Subcutaneous adipose tissue (tissue), 4 donors: ENCODE measurements around the gene ANKLE2. TPM values are rescaled to one million over a fixed set of nuclear protein-coding genes. Genes with fewer than 3 reads are reported as not detected.

Source experiments
- total RNA-seq, 4 donors: library from RNA; depleted of rRNA; stranded (reverse); fragments of >200 nt; gene quantifications; one replicate each; pipeline ENCODE4 v1.1.0, GENCODE V29; 2016
- TF ChIP-seq, protein P1 (sequence below): fragments of 450-650 bp; IDR thresholded peaks from one replicate; pipeline ENCODE4 v1.5.1; 2016; ENCODE audit warnings: low read depth, mild to moderate bottlenecking, control low read depth, antibody characterized with exemption, moderate library complexity

The ANKLE2 gene
- total RNA-seq, 4 donors from 2014 or later: 66.0 to 77.2 (median 75.4) TPM

DNA sequence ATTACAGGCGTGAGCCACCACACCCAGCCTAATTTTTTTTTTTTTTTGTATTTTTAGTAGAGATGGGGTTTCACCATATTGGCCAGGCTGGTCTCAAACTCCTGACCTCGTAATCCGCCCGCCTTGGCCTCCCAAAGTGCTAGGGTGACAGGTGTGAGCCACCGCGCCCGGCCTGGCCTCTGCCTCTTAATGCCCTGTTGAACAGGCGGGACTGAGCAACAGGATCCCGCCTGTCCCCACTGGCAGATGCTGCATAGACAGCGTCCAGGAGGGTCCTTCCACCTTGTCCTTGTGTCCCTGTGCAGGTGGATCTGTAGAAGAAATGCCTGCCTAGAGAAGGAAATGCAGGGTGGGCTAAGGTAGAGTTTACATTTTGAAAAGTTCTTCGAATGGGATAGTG, 45.3 kb downstream of the ANKLE2 start:
- TF ChIP-seq, protein P1, sequence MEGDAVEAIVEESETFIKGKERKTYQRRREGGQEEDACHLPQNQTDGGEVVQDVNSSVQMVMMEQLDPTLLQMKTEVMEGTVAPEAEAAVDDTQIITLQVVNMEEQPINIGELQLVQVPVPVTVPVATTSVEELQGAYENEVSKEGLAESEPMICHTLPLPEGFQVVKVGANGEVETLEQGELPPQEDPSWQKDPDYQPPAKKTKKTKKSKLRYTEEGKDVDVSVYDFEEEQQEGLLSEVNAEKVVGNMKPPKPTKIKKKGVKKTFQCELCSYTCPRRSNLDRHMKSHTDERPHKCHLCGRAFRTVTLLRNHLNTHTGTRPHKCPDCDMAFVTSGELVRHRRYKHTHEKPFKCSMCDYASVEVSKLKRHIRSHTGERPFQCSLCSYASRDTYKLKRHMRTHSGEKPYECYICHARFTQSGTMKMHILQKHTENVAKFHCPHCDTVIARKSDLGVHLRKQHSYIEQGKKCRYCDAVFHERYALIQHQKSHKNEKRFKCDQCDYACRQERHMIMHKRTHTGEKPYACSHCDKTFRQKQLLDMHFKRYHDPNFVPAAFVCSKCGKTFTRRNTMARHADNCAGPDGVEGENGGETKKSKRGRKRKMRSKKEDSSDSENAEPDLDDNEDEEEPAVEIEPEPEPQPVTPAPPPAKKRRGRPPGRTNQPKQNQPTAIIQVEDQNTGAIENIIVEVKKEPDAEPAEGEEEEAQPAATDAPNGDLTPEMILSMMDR: no peak

DNA sequence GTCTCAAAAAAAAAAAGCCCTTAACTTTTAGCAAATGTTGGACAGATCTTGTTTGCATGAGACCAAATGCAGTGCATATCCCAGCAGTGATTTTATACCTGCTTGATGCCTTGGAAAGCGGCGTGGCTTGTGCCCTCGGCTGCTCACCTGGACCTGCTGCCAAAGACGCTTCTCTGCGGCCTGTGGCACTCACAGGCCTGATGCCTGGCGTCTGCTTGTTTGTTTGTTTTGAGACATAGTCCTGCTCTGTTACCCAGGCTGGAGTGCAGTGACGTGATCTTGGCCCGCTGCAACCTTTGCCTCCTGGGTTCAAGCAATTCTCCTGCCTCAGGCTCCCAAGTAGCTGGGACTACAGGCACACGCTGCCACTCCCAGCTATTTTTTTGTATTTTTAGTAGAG, 45.8 kb downstream of the ANKLE2 start:
- TF ChIP-seq, protein P1: no peak

DNA sequence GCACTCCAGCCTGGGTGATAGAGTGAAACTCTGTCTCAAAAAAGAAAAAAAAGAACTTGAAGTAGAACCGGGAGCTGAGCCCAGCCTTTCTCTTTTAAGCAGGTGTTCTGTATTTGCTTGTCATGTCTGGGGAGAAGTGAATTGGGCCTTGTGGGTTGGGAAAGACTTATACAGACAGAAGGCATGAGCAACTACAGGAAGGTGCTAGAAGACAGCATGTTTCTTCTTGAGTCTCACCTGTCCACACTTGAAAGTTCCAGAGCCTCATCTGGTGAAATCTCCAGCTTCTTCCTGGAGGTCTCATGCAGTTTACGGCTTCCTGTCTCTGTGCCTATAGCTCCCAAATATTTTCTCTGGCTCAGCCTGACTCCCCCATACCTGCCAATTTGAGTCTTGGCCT, 48.5 kb downstream of the ANKLE2 start:
- TF ChIP-seq, protein P1: no peak

DNA sequence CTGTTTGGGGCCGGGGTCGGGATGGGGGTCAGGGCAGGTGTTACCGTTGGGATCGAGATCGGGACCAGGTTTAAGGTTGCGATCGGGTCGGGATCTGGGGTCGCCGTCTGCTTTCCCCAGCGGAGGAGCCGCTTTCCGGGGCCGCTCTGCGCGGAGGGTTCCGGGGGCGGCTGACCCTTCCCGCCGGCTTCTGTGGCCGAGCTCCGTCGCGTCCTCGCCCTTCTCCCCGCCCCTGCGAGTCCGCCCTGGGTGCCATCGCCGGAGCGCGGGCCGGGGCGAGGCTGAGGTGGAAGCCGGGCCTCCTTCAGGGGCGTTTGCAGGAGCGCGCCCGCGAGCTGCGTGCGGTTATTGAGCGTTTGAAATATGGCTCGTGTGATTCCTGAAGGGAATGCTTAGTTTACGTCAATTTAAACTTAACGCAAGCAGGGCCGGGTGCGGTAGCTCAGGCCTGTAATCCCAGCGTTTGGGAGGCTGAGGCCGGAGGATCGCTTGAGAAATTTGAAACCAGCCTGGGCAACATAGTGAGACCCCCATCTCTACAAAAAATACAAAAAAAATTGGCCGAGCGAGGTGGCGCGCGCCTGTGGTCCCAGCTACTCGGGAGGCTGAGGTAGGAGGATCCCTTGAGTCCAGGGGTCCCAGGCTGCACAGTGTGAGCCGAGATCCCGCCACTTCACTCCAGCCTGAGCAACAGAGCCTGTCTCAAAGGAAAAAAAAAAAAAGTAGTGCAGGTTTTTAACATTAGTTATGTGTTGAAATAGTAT, 50.4 kb downstream of the ANKLE2 start:
- TF ChIP-seq, protein P1: no peak

DNA sequence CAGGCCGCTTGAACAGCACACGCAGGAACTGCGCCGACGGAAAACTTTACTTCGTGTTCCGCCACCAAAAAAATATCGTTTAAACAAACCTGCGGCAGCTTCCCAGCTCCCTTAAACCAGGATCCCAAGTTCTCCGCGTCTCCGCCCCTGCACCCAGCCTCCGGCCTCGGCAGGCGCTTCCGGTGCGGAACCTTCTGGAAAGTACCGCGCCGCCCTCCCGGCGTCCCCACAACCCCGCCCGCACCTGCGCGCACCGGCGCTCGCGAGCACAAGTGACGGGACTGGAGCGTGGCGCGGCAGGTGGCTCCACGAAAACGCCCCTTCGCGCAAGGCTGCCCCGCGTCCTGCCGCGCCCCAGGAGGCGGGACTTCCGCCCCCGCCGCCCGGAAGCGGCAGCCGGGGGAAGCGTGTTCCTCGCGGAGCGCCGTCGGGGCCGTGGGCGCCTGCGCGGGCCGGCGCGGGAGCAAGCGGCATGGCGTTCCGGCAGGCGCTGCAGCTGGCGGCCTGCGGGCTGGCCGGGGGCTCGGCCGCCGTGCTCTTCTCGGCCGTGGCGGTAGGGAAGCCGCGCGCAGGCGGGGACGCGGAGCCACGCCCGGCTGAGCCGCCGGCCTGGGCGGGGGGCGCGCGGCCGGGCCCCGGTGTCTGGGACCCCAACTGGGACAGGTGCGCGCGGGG, 51.1 kb downstream of the ANKLE2 start, which contains the start of gene PGAM5:
Gene PGAM5, plus strand, starts transcription at position 438 of the 675 bp plus-strand sequence. Its CDS starts 35 bp downstream, at position 473.
- TF ChIP-seq, protein P1: no peak

DNA sequence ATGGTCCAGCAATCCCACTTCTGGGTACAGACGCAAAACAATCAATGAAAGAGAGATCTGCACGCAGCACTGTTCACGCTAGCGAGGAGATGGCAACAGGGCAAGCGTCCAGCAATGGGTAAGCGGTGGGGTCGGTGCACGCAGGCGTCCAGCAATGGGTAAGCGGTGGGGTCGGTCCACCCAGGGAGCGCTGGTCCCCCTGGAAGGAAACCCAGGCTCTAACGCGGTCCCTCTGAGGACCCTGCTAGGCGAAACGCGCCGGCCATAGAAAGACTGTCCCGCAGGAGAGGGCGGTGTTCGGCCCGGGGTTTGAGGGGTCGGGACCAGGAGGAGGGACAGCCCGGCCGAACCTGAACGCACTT, 51.6 kb downstream of the ANKLE2 start:
- TF ChIP-seq, protein P1: no peak

DNA sequence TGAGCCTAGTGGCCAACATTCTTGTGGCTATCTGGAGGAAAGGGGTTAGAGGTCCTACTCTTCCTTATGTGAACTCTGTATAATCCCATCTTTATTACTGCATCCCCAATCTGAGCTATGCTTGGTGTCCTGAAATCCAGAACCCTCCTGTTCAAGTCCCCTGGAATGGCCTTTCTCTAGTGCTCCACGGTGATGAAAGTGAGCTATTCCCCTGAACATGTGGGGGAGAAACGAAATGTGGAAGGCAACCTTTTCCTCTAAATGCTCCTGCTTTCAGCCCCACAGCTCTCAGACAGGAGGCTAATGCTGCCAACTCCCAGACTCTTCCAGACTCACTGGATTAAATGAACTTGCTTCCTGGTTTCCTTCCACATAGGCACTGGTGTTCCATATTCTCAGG, 53.5 kb downstream of the ANKLE2 start:
- TF ChIP-seq, protein P1: no peak
